OCI-LY3 (cell line): ENCODE measurements around the gene SMYD3.

Experiments
- CTCF ChIP-seq: fragments of 200-600, 300-600 bp; sonication (generic); IDR thresholded peaks from 2 replicates; pipeline ENCODE4 v1.5.1; 2014; ENCODE audit warnings: antibody characterized with exemption, low read length, low read depth
- EZH2phosphoT487 ChIP-seq: fragments of 200-600 bp; shearing (Covaris generic); IDR thresholded peaks from 2 replicates; pipeline ENCODE4 v1.6.1; 2018; ENCODE audit warnings: antibody characterized with exemption, mixed run types, low read depth

- TF ChIP-seq CTCF = no peak
- no peak for TF ChIP-seq EZH2phosphoT487
Measured at GRCh38 chr1:245760301-245760700, 746.8 kb downstream of the SMYD3 start.
